ENCODE data around the gene PEMT.
"Not testable (repeated sequence)": the region's sequence is repeated elsewhere in the genome, so short reads cannot be mapped to it uniquely, and the experiment has no call there.

PEMT gene

DNA sequence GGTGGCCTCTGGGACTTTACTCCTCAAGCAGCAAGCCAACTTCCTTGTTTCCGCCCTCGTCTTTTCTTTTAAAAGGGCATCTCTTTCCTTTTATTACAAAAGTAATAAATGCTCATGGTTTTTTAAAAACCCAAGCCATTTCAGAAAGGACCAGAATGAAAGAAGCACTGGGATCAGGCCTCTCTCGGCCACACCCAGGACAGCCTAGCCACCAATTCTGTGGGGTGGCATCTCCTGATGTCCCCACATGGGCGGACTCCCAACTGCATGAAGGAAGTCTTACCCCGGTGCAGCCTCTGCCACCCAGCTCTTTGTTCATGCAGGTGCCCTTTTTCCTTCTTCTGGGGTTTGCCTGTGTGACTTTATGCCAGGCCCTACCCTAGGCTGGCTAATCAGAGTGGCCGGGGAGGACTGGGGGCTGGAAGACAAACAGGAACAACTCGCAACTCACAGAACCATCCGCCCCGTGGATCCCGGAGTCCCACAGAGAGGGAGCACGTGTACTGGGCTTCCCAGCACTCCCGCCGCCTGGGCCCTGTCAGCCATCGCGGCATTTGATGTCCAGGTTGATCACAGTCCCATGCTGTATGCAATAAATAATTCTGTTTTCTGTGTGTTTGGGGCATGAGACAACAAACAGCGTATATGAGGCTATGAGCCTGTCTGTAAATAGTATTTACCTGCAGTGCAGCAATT is 92.8 kb downstream of the PEMT start:
- DNase-seq: no peak

DNA sequence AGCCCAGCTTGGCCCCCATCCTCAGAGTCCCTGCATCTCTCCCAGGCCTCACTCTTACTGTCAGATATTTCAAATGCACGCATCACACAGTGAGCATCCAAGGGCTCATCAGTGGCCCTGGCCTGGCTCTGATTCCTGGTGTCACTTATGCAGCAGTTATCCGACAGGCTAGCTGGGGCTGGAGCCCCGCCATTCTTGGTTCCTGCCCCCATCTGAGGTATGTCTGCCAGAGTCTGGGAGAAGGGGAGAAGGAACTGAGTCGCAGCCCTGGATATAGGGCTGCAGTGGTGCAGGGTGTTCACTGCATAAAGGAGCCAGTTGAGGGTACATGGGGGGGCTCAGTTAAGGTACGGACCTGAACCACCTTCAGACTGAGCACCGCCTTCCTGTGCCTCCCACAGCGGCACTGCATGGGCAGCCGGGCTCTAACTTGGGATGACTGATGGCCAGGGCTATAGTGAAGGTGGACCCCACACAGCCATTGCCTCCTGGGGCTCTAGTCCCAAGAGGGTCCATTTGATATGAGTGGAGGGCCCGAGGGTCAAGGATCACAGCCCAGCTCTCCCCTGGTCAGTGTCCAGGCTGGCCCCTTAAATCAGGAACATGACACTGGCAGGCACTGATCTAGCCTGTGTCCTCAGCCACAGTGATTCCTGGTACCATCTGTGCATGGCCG is 93.5 kb downstream of the PEMT start:
- DNase-seq: no peak

DNA sequence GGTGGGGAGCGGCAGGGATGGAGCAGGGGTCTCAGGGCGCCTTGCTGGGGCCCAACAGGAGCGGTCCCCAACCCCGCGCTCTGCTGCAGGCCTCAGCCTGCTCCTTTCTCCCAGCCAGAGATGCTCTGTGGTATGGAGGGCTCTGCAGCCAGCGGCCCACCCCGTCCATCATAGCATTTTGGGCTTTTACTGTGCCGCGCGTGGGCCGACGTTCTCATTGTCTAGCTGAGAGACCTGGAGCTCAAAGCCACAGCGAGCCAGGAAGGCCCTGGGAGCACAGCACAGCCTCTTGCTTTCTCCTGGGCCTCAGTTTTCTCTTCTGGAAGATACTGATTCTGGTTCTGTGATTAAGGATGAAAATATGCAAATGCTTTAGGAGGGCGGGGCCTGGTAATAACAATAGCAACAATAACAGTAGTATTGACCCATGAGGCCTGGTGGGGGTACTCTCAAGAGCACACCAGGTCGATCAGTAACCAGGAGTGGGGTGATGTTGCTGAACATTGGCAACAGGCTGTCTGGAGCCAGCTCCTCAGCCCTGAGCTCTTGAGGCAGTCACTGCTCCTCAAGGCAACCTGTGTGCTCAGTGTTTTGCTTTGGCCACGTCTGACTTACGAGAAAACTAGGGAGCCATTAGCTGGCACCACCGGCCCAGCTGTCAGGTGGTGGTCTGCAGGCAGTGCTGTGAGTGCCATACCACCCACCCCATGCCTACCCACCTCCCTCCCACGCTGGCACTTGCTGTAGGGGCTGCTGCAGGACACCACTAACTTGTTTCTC is 94.3 kb downstream of the PEMT start:
- peak; percentile 18 for DNase-seq

DNA sequence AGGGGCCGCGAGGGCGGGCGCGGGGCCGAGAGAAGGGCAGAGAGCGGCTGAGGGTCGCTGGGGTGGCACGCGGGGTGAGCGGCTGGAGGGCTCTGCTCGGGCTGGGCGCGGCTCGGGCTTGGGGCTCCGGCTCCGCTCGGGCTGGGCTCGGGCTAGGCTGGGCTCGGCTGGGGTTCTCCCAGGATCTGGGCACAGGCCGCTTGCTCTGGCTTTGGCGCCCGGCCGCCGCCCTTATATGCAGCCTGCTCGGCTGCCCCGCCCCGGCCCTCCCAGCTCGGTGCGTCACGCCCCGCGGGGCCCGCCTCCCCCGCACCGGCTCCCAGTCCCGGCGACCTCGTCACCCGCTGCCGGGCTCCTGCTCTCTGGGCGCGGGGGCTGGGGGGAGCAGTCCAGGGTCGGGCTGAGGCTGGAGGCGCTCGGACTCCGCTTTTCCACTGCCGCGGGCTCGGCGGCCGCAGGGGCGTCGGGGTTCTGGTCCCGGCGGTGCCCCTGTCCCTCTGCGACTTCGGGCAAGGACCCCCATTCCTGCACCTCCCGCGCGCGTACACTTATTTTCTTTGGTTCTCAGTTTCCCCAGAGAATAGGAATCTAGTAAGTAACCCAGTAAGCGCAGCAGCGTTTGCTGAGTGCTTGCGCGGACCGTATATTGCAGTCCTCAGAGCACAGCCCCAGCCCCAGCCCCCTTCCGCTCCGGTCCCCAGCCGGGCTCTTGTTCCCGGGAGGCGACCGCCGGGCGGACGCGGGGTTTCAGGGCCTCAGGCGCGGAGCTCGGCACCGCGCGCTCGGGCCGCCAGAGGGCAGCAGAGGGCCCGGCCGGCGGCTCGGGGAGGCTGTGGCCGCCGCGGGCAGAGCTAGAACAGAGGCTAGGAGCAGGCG is 95.1 kb downstream of the PEMT start, which contains the start of gene RASD1:
RASD1 (minus strand) TSS at position 207 of the 876 bp plus-strand sequence. CDS start 214 bp downstream, outside the sequence.
- DNase-seq: peak; percentile 82

DNA sequence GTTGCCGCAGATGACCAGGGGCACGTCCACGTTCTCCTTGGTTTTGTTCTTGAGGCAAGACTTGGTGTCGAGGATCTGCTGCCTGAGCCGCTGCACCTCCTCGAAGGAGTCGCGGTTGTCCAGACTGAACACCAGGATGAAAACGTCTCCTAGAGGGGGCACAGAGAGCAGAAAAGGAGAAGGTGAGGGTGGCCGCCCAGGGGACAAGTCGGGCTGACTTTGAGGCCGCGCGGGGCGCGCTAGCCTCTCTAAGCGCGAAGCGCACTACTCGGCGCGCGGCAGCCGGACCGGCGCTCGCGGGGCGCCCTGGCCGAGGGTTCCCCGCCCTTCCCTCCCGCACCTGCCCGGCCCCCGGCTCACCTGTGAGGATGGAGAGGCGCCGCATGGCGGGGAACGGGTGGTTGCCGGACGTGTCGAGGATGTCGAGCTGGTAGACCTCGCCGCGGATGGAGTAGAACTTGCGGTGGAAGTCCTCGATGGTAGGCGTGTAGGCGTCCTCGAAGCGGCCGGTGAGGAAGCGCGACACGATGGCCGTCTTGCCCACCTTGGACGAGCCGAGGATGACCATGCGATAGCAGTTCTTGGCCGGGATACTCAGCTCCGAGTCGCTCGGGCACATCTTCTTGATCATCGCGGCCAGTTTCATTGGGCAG is 95.8 kb downstream of the PEMT start:
- peak; percentile 15 for DNase-seq

DNA sequence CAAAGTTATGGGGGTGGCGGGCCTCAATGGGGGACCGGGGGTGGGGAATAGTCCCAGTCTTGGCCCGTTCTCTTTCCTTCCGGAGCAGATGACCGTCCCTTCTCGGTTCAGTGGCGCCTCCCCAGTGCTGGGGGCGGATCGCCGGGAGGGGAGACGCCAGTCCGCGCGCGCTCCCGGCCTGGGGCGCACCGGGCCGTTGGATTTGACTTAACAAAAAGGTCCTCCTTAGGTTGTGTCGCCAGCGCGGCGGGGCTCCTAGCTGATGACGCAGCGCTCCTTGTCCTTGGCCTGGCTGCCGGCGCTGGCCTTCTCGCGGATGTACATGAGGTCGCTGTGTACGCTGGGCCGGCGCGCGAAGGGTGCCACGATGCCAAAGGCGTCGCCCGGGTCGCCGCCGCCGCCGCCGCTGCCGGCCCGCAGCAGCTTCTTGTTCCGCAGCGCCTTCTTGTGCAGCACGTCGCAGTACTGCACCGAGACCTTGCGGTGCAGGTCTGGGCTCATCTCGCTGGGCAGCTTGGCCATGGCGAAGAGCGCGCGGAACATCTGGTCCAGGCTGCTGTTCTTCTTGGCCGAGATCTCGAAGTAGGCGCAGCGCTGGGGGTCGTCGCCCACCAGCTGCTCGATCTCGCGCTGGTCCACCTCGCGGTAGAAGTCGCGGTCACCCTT is 96.5 kb downstream of the PEMT start:
- peak; percentile 48 for DNase-seq

DNA sequence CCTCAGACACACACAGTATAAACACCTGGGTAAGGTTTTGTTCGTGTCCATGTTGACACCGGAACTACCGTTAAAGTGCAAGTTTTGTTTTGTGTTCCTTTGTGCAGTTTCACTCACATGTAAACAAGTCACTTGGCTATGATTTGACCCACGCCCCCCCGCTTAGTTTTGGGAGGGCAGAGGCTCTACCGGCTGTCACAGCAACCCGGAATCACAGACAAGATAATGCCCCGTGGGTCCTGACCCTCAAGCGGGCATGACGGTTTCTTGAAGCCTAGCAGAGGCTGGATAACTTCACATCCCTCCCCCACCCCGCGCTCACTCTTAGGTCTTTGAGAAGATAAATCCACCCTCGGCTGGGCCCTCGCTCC is 97.0 kb downstream of the PEMT start:
- DNase-seq: no peak

DNA sequence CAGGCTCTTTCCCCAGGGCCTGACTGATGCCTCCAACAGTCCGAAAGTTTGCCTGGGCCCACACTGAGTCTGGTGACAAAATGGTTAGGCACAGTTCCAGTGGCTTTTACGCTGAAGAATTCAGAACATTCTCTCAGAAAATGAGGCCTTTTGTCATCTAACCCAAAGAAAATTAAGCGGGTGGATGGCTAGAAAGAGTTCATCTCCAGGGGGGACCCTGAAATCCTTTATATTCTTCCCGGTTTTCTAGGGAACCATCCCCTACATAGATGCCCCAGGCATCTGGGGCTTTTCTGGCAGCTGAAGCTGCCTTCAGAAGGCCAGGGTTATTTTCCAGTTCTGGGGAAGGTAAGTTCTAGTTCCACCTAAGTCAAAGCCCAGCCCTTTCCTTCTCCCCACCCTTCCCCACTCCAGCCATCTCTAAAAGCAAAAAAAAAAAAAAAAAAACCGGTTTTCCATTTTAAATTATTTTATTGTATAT is 97.5 kb downstream of the PEMT start:
- no peak for DNase-seq

DNA sequence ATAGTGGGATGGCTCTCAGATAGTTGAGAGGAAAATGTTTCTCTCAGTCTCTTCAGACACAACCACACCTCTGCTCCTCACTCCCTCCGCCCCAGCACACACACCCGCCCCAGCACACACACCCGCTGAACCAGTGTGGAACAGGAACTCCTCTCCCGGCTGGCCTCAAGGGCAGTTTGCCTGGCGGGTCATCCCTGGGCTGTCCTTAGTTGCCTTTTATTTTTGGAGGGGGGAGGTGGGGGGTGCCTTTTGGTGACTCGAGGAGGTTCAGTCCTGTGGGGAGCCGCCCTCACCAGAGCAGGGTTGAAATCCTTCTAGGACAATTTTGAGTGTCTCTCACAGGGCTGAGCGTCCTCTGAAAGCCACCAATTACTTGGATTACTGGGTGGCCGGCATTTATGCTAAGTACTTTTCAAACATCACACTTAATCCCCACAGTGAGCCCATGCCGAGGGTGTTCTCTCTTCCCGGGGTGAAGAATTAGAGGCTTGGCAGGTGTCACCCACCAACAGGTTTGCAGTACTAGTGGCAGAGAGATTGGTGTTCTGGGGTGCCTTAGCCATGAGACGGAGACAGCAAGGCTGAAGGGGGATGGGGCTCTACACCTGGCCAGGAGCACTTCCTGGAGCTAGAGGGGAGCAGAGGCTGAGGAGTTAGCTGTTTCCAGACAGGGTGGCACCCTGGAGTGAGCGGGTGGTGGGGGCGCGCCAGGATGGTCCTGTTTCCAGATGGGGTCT is 98.1 kb downstream of the PEMT start:
- no peak for DNase-seq

DNA sequence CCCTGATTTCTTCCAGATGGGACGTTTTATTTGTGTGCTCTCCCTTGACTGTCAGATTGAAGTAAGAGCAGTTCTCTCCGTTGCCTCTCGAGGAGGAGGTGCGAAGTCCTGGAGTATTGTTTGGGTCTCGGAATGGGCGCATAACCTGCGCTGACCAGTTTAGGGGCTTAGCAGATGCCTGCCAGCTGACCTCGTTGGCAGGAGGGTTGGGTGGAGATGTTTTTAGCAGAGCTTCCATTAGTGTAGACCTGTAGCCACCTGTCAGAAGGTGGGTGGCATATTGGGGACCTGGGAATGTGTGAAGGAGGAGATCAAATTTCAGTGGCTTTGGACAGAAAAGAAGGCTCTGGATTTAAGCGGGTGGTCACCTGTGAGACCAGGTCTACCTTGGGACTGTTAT is 98.9 kb downstream of the PEMT start:
- DNase-seq: no peak

DNA sequence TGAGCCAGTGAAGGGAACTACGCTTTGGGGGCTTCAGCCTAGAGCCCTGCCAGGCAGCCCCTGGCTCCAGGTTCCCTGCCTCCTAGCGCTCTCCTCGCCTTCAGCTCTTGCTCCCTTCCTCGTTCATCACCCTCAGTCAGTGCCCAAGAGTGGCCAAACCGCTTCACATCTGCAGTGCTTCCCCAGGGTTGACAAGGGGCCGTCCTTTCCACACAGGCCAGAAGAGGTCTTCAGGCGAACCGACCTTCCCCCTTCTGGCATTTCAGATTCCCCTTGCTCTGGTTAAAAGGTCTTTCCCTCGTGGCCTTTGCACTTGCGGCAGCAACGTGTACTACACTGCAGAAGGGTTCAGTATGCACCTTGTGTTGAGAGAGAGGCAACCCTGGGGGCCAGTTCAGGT is 99.4 kb downstream of the PEMT start:
- no peak for DNase-seq

DNA sequence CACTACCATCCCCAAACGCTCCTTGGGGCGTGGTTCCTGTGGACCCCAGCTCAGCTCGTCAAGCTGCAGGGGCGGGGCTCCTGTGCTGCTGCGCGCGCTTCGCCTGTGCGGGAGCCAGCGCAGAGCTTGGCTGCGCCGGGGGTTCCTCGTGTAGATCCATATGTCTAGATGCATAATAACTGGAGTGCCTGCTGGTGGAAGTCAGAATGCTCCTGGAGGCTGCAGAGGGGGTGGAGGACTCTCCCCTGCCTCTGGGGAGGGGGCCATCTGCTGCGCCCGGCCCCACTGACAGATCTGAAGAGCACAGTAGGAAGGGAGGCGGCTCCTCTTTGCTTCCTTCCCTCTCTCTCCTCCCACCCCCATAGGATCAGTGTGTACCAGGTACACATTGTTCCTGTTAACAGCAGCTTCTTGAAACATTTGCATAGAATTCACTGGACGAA is 99.9 kb downstream of the PEMT start:
- no peak for DNase-seq

DNA sequence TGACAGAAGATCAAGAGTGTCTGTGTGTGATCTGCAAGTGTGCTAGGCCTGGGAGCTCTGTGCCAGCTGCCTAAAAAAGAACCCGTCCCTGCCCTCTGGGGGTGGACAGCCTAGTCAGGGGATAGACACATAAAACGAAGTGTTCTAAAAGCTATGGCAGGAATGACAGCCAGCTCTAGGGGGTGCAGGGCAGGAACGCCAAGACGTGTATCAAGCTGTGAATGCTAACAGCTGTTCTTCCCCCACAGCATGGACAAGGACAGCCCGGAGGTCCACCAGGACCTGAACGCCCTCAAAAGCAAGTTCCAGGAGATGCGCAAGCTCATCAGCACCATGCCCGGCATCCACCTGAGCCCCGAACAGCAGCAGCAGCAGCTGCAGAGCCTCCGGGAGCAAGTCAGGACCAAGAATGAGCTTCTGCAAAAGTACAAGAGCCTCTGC is 100.5 kb downstream of the PEMT start:
- no peak for DNase-seq

DNA sequence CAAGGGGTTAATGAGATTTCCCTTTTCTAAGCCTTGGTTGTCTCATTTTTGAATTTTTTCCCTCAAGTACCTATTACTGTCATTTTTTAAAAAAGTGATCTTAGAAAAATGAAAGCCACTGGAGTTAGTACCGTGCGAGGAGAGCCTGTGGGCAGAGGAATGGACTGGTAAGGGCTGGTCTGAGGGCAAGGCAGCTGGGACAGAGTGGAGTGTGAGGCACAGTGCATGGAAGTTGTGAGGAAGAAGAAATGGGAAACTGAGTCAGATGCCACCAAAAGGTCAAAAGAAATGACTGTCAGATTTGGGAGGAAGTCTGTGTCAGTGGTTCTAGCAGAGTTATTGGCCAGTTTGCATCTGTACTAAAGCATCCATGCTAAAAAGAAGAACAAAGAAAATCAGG is 103.5 kb downstream of the PEMT start:
- DNase-seq: no peak

DNA sequence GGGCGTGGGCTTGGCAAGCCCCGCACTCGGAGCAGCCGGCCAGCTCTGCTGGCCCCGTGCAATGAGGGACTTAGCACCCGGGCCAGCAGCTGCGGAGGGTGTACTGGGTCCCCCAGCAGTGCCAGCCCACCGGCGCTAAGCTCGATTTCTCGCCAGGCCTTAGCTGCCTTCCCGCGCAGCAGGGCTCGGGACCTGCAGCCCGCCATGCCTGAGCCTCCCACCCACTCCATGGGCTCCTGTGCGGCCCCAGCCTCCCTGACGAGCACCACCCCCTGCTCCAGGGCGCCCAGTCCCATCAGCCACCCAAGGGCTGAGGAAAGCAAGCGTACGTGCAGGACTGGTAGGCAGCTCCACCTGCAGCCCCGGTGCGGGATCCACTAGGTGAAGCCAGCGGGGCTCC is 105.1 kb downstream of the PEMT start:
- DNase-seq: not testable (repeated sequence)

DNA sequence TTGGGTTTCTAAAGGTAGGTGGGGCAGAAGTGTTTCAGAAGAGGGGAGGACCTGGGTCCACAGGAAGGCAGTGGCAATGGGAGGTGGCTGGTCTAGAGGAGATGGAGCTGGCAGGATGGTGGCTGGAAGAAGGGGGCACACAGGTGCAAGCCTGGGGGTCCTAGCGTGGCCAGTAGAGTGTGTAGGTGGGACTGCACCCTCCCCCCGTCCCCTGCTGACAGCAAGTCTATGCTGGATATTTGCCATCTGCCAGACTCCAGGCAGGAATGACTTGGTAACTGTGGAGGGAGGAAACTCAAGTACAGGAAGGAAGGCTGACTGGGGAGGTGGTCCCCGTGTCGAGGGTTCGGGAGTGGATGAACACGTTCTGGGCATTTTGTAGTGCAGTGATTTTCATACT is 106.1 kb downstream of the PEMT start:
- DNase-seq: no peak

DNA sequence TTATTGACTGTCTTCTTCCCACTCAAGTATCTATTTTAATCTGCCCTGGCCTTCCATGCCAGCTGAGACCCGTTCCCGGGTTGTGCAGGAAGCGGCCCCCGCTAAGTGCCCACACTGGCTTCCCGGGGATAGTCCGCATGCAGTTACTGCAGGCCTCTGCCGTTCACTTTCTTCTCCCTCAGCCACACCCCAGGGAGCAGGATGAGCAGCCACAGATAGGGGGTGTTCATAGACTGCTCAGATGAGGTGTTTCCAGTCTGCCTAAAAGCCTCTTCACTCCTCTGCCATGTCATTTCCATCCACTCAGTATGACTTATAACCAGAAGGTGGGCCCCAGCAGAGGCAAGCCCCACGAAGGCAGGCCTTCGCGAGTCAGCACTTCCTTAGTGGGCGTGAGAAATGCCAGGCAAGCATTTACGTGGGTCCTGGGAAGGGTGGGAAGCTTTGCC is 107.0 kb downstream of the PEMT start:
- DNase-seq: peak; percentile 38

DNA sequence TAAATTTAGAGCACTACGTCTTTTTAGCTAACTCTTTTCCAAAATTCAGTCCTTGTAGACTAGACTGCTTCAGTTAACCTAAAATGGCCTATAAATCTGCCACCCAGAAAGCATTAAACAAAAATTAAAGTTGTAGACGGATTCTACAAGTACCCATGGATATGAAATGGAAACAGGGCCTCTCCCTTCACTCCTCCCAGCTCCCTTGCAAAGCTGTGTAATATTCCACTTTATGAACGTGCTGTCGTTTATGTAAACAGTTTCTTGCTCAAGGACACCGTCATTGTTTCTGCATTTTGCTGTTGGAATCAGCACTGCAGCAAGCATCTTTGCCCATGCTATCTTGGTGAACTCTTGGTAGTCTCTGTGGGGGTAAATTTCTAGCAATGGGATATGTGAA is 109.6 kb downstream of the PEMT start:
- no peak for DNase-seq

DNA sequence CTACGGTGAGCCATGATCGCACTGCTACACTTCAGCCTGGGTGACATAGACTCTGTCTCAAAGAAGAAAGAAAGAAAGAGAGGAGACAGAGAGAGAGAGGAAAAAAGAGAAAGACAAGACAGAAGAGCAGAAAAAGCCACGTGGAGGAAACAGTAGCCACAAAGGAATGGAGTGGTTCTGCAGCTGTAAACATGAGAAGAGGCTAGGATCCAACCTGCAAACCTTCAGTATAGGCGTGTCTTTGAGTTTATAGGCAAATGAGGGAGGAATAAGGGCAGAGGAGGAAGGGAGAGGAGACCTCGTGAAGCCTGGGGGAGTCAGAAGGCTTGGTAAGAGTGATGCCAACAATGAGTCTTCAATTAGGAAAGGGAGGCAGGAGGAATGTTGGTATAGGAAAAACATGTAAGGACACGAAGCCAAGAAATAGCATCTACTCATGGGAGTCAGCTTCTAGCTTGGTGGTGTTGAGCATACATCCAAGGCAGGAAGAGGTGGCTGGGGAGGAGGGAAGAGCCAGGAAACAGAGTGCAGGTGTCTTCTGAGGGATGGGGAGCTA is 110.8 kb downstream of the PEMT start:
- no peak for DNase-seq

DNA sequence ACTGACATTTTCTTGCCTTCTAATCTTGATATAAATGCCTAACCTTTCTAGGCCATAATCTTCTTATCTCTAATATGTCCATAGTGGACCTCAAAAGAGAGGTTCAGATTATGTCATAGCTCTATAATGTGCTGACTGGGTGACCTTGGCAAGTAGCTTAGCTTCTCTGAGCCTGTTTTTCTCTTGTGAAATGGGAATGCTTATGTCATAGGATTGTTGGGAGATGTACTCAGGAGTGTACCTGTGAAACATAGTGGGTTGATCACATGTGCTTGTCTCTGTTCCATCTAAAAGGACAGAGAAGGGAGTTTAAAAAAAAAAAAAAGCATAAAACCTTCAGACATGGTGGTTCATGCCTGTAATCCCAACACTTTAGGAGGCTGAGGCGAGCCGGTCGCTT is 112.3 kb downstream of the PEMT start:
- no peak for DNase-seq
